HCT116 (cell line): ENCODE results near the gene TRDN. TPM values are rescaled to one million over a fixed set of nuclear protein-coding genes. Genes with fewer than 3 reads are reported as not detected.

Experiments used
- ATAC-seq: fragments of 200-7000 bp; cut with Tn5 transposase; 2 replicates; pipeline ENCODE4 v1.9.1; 2020; ENCODE audit warnings: mild to moderate bottlenecking, moderate library complexity
- BruUV-seq: library from RNA; stranded (reverse); fragments of 400-500 nt; replicated peaks from 2 replicates; lab custom pipeline; 2021; lab: Mats Ljungman, UMichigan
- CTCF ChIA-PET: fragments of 300-600 bp; sonication (Branson Sonifier 250); formaldehyde crosslinking; loops from one replicate; lab custom pipeline; 2021; ENCODE audit warnings: antibody characterized with exemption; lab: Charles Lee
- POLR2A ChIA-PET: fragments of 300-600, 350-600 bp; sonication (Branson Sonifier 250); formaldehyde crosslinking; loops from one replicate; lab custom pipeline; 2021; ENCODE audit warnings: antibody characterized with exemption; lab: Charles Lee
- RAD21 ChIA-PET, 2 experiments: fragments of 300-600 bp; sonication (Branson Sonifier 250); formaldehyde crosslinking; loops; one replicate each; lab custom pipeline; 2023; ENCODE audit warnings: low total read pairs in 2 of 2; ENCODE audit not compliant: uncharacterized antibody in 2 of 2, unreplicated experiment in 2 of 2, low non-redundant PET in 1 of 2; lab: Charles Lee
- DNase-seq: peaks from one replicate; pipeline ENCODE4 v3.0.0-alpha.2; 2010; ENCODE audit warnings: low read depth, low spot score
- H2AFZ ChIP-seq: fragments of 200-600 bp; shearing (Covaris generic), sonication (generic); 2 replicates; pipeline ENCODE4 v1.6.1; 2017; ENCODE audit warnings: low read depth, mixed run types, mixed read lengths, antibody characterized with exemption, low read length; ENCODE audit not compliant: poor library complexity, severe bottlenecking
- H3K27ac ChIP-seq: 2 replicates; pipeline ENCODE4 v1.5.1; 2012; ENCODE audit warnings: low read depth, low read length
- H3K27me3 ChIP-seq: fragments of 200-600 bp; sonication (generic); 2 replicates; pipeline ENCODE4 v1.6.1; 2016; ENCODE audit warnings: mixed run types, low read length, mixed read lengths; ENCODE audit not compliant: insufficient read depth
- H3K36me3 ChIP-seq, 2 experiments: fragments of 200-500 bp in 1 of 2; fragments of 200-600 bp in 1 of 2; sonication (Bioruptor generic) in 1 of 2; sonication (generic) in 1 of 2; 2 replicates each; pipeline versions ENCODE4 v1.5.1 to v1.6.1; 2014 to 2016; ENCODE audit warnings: low read length in 2 of 2, inconsistent platforms in 1 of 2, mixed read lengths in 1 of 2, mixed run types in 1 of 2; ENCODE audit not compliant: insufficient read depth in 2 of 2, control insufficient read depth in 1 of 2
- H3K4me1 ChIP-seq, 2 experiments: fragments of 200-600 bp in 1 of 2; sonication (generic) in 1 of 2; 2 replicates each; pipeline versions ENCODE4 v1.5.1 to v1.6.1; 2012 to 2017; ENCODE audit warnings: low read length in 2 of 2, inconsistent platforms in 1 of 2, mild to moderate bottlenecking in 1 of 2, mixed read lengths in 1 of 2, mixed run types in 1 of 2, moderate library complexity in 1 of 2; ENCODE audit not compliant: insufficient read depth in 2 of 2, control insufficient read depth in 1 of 2
- H3K4me2 ChIP-seq: fragments of 200-600 bp; sonication (generic); 2 replicates; pipeline ENCODE4 v1.6.1; 2017; ENCODE audit warnings: mixed run types, low read length, mixed read lengths
- H3K4me3 ChIP-seq, 2 experiments: fragments of 200-600 bp in 1 of 2; sonication (generic) in 1 of 2; replicated peaks in 1 of 2; 2 replicates each; pipeline ENCODE4 v1.5.1; 2011 to 2016; ENCODE audit warnings: low read length in 2 of 2, control low read depth in 1 of 2, low read depth in 1 of 2, mild to moderate bottlenecking in 1 of 2, mixed read lengths in 1 of 2, mixed run types in 1 of 2
- H3K79me2 ChIP-seq: fragments of 200-600 bp; sonication (generic); 2 replicates; pipeline ENCODE4 v1.6.1; 2017; ENCODE audit warnings: mild to moderate bottlenecking, mixed run types, low read length, moderate library complexity, mixed read lengths; ENCODE audit not compliant: insufficient read depth
- H3K9ac ChIP-seq: fragments of 200-600 bp; sonication (generic); 2 replicates; pipeline ENCODE4 v1.6.1; 2016; ENCODE audit warnings: low read length, mixed read lengths
- H3K9me2 ChIP-seq: fragments of 200-600 bp; sonication (generic), shearing (Covaris generic); 2 replicates; pipeline ENCODE4 v1.6.1; 2017; ENCODE audit warnings: mixed run types, mild to moderate bottlenecking, moderate library complexity; ENCODE audit not compliant: insufficient read depth
- H3K9me3 ChIP-seq, 2 experiments: fragments of 200-500 bp in 1 of 2; fragments of 200-600 bp in 1 of 2; sonication (Bioruptor generic) in 1 of 2; sonication (generic) in 1 of 2; 2 replicates each; pipeline ENCODE4 v1.6.1; 2014 to 2017; ENCODE audit warnings: low read length in 2 of 2, mixed read lengths in 2 of 2, inconsistent platforms in 1 of 2, low read depth in 1 of 2, mild to moderate bottlenecking in 1 of 2, mixed run types in 1 of 2, moderate library complexity in 1 of 2; ENCODE audit not compliant: control insufficient read depth in 1 of 2, insufficient read depth in 1 of 2
- H4K20me1 ChIP-seq: fragments of 200-600 bp; sonication (generic), shearing (Covaris generic); 2 replicates; pipeline ENCODE4 v1.6.1; 2017; ENCODE audit warnings: mixed run types, mild to moderate bottlenecking, moderate library complexity; ENCODE audit not compliant: insufficient read depth
- CEBPB ChIP-seq: IDR thresholded peaks from 2 replicates; pipeline ENCODE4 v1.6.1; 2012; ENCODE audit warnings: low read depth
- EGR1 ChIP-seq: IDR thresholded peaks from 2 replicates; pipeline ENCODE4 v1.6.1; 2012; ENCODE audit warnings: low read depth
- ELF1 ChIP-seq: IDR thresholded peaks from 2 replicates; pipeline ENCODE4 v1.6.1; 2012; ENCODE audit warnings: low read depth, borderline replicate concordance
- EZH2 ChIP-seq: fragments of 200-600 bp; sonication (generic); IDR thresholded peaks from 2 replicates; pipeline ENCODE4 v1.6.1; 2017; ENCODE audit warnings: antibody characterized with exemption, mixed run types
- EZH2phosphoT487 ChIP-seq: fragments of 200-600 bp; IDR thresholded peaks from 2 replicates; pipeline ENCODE4 v1.6.1; 2018; ENCODE audit warnings: antibody characterized with exemption, borderline replicate concordance
- FOSL1 ChIP-seq: IDR thresholded peaks from 2 replicates; pipeline ENCODE4 v1.6.1; 2012; ENCODE audit warnings: low read depth
- JUND ChIP-seq: IDR thresholded peaks from 2 replicates; pipeline ENCODE4 v1.6.1; 2012
- POLR2A ChIP-seq: IDR thresholded peaks from 2 replicates; pipeline ENCODE4 v1.7.0; 2011; ENCODE audit warnings: borderline replicate concordance; ENCODE audit not compliant: insufficient read depth, insufficient read length; ENCODE audit errors: extremely low read depth
- SIN3A ChIP-seq: IDR thresholded peaks from 2 replicates; pipeline ENCODE4 v1.6.1; 2012; ENCODE audit warnings: low read depth
- SP1 ChIP-seq: IDR thresholded peaks from 2 replicates; pipeline ENCODE4 v1.6.1; 2012; ENCODE audit warnings: low read depth
- SRF ChIP-seq: IDR thresholded peaks from 2 replicates; pipeline ENCODE4 v1.6.1; 2012; ENCODE audit warnings: low read depth
- YY1 ChIP-seq: IDR thresholded peaks from 2 replicates; pipeline ENCODE4 v1.6.1; 2011; ENCODE audit warnings: low read length, low read depth, moderate library complexity, mild to moderate bottlenecking; ENCODE audit not compliant: insufficient replicate concordance; ENCODE audit errors: extremely low read depth
- ZFX ChIP-seq: fragments of 450-650 bp; IDR thresholded peaks from 2 replicates; pipeline ENCODE4 v1.6.1; 2017
- ZNF274 ChIP-seq: fragments of 200-500 bp; sonication (Bioruptor generic); IDR thresholded peaks from 2 replicates; pipeline ENCODE4 v1.6.1; 2014; ENCODE audit warnings: mild to moderate bottlenecking, low read depth, low read length, inconsistent platforms
- intact Hi-C: fragments of 100-400 bp; cut with micrococcal nuclease; formaldehyde crosslinking; loops from 2 replicates; pipeline ENCODE4 v1.10.0; 2022
- total RNA-seq: library from RNA; stranded (reverse); gene quantifications from one replicate; pipeline ENCODE4 v1.2.1, GENCODE V29; 2021; ENCODE audit not compliant: unreplicated experiment
- TF ChIP-seq, protein P1 (sequence below): IDR thresholded peaks from 2 replicates; pipeline ENCODE4 v1.6.1; 2012; ENCODE audit warnings: low read depth
- TF ChIP-seq, protein P2 (sequence below): IDR thresholded peaks from 2 replicates; pipeline ENCODE4 v1.6.1; 2011; ENCODE audit warnings: mild to moderate bottlenecking, low read length, moderate library complexity; ENCODE audit not compliant: insufficient replicate concordance; ENCODE audit errors: extremely low read depth

TRDN gene
- total RNA-seq, 1 experiment from 2014 or later, result not detected

DNA sequence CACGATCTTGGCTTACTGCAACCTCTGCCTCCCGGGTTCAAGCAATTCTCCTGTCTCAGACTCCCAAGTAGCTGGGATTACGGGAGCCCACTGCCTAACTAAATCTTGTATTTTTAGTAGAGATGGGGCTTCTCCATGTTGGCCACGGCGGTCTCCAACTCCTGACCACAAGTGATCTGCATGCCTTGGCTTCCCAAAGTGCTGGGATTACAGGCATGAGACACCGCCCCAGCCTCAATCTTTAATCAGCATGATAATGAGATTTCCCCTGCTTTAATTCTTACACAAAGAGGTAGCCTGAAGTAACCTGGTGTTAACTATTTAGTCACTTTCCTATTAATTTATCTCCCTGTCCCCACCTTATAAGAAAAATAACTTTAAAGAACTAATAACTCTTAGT is 31.3 kb upstream of the TRDN start (continued):
- TF ChIP-seq, protein P1, sequence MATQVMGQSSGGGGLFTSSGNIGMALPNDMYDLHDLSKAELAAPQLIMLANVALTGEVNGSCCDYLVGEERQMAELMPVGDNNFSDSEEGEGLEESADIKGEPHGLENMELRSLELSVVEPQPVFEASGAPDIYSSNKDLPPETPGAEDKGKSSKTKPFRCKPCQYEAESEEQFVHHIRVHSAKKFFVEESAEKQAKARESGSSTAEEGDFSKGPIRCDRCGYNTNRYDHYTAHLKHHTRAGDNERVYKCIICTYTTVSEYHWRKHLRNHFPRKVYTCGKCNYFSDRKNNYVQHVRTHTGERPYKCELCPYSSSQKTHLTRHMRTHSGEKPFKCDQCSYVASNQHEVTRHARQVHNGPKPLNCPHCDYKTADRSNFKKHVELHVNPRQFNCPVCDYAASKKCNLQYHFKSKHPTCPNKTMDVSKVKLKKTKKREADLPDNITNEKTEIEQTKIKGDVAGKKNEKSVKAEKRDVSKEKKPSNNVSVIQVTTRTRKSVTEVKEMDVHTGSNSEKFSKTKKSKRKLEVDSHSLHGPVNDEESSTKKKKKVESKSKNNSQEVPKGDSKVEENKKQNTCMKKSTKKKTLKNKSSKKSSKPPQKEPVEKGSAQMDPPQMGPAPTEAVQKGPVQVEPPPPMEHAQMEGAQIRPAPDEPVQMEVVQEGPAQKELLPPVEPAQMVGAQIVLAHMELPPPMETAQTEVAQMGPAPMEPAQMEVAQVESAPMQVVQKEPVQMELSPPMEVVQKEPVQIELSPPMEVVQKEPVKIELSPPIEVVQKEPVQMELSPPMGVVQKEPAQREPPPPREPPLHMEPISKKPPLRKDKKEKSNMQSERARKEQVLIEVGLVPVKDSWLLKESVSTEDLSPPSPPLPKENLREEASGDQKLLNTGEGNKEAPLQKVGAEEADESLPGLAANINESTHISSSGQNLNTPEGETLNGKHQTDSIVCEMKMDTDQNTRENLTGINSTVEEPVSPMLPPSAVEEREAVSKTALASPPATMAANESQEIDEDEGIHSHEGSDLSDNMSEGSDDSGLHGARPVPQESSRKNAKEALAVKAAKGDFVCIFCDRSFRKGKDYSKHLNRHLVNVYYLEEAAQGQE, result no peak
- TF ChIP-seq SP1 (no peak), FOSL1 (no peak)

DNA sequence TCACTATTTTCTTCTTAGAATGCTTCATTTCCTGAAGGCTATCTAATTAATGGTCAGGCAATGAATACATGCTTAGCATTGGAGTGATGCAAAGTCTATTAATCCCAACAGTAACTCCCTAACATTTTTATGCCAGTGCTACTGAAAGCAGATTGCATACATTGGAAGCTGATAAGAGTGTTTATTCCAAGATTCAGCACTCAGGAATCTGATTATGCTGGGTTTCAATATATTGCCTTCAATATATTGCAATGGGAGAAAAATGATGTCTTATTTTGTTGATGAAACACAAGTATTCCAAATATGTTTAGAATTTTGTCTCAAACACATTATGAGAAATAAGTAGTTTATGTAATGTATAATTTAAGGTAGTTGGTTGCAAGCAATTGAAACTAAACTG is 26.7 kb upstream of the TRDN start:
- CTCF ChIA-PET, result no interaction called here
- intact Hi-C loops, result no loop called here
- no peak overlapping the region for H3K9ac ChIP-seq
- H2AFZ ChIP-seq, result no peak overlapping the region
- H3K9me3 ChIP-seq, result no peaks in the 10 kb centered on the region
- H3K27ac ChIP-seq, result no peak overlapping the region
- H3K4me1 ChIP-seq, result no peaks in the 10 kb centered on the region
- DNase-seq (no peak), ATAC-seq (no peak)
- no peak for TF ChIP-seq SRF
- H3K9me2 ChIP-seq, result no peaks in the 10 kb centered on the region
- H3K4me3 ChIP-seq, result no peak overlapping the region
- BruUV-seq, result no TSS peak
- no peaks in the 10 kb centered on the region for H3K36me3 ChIP-seq
- no peaks in the 10 kb centered on the region for H3K27me3 ChIP-seq
- H3K4me2 ChIP-seq, result no peak overlapping the region
- H4K20me1 ChIP-seq, result no peaks in the 10 kb centered on the region
- no peaks in the 10 kb centered on the region for H3K79me2 ChIP-seq
- RAD21 ChIA-PET, result no interaction called here
- POLR2A ChIA-PET, result no interaction called here

DNA sequence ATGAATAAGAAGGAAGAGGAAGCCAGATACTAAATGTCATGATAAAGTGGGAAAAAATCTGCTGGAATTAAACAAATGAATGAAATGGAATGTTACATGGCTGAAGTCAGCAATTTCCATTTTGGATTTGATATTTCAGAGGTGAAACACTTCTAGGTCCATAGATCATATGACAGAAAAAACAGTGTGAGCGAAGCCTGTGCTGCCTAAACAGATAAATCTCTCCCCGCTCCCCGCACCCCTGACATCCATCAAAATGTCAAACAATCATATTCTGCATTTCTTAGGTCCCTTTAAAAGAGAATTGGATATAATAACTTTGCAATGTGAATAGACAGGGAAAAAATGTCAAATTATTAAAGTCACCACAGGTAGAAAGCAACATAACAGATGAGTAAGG is 26.0 kb upstream of the TRDN start:
- Histone ChIP-seq H3K27me3 (no peaks in the 10 kb centered on the region), H3K4me2 (no peak overlapping the region), H3K4me3 (no peak overlapping the region), H3K9me3 (no peaks in the 10 kb centered on the region), H3K27ac (no peak overlapping the region), H3K36me3 (no peaks in the 10 kb centered on the region), H3K9ac (no peak overlapping the region), H3K4me1 (no peaks in the 10 kb centered on the region), H3K79me2 (no peaks in the 10 kb centered on the region), H3K9me2 (no peaks in the 10 kb centered on the region), H4K20me1 (no peaks in the 10 kb centered on the region), H2AFZ (no peak overlapping the region)
- intact Hi-C loops, result no loop called here
- DNase-seq (no peak), ATAC-seq (no peak)
- ChIA-PET POLR2A (no interaction called here), RAD21 (no interaction called here), CTCF (no interaction called here)
- BruUV-seq, result no TSS peak
- TF ChIP-seq CEBPB (no peak), EZH2phosphoT487 (no peak), ELF1 (no peak), JUND (no peak), SIN3A (no peak), ZNF274 (no peak), FOSL1 (no peak), POLR2A (no peak), ZFX (no peak), EGR1 (no peak), YY1 (no peak), EZH2 (no peak)
- TF ChIP-seq, protein P2, sequence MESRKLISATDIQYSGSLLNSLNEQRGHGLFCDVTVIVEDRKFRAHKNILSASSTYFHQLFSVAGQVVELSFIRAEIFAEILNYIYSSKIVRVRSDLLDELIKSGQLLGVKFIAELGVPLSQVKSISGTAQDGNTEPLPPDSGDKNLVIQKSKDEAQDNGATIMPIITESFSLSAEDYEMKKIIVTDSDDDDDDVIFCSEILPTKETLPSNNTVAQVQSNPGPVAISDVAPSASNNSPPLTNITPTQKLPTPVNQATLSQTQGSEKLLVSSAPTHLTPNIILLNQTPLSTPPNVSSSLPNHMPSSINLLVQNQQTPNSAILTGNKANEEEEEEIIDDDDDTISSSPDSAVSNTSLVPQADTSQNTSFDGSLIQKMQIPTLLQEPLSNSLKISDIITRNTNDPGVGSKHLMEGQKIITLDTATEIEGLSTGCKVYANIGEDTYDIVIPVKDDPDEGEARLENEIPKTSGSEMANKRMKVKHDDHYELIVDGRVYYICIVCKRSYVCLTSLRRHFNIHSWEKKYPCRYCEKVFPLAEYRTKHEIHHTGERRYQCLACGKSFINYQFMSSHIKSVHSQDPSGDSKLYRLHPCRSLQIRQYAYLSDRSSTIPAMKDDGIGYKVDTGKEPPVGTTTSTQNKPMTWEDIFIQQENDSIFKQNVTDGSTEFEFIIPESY, result no peak
